Glutamatergic neuron (in vitro differentiated cells): ENCODE measurements around the gene OR5T2. TPM values are rescaled to one million over a fixed set of nuclear protein-coding genes. Genes with fewer than 3 reads are reported as not detected.

Experiments used
- DNase-seq: peaks from one replicate; pipeline ENCODE4 v3.0.0; 2022
- H3K27ac Mint-ChIP-seq: one replicate; pipeline ENCODE4 v1.8.0; 2020; ENCODE audit warnings: mild to moderate bottlenecking, mixed read lengths, inconsistent platforms; ENCODE audit not compliant: unreplicated experiment
- H3K27me3 Mint-ChIP-seq: one replicate; pipeline ENCODE4 v1.8.0; 2020; ENCODE audit warnings: mild to moderate bottlenecking, moderate library complexity, mixed read lengths, inconsistent platforms; ENCODE audit not compliant: unreplicated experiment
- H3K36me3 Mint-ChIP-seq: one replicate; pipeline ENCODE4 v1.8.0; 2020; ENCODE audit warnings: mild to moderate bottlenecking, mixed read lengths, inconsistent platforms; ENCODE audit not compliant: unreplicated experiment
- H3K4me1 Mint-ChIP-seq: one replicate; pipeline ENCODE4 v1.8.0; 2020; ENCODE audit warnings: mild to moderate bottlenecking, low read depth, mixed read lengths, inconsistent platforms; ENCODE audit not compliant: unreplicated experiment
- H3K4me3 Mint-ChIP-seq: one replicate; pipeline ENCODE4 v1.8.0; 2020; ENCODE audit warnings: mild to moderate bottlenecking, mixed read lengths, inconsistent platforms; ENCODE audit not compliant: unreplicated experiment
- H3K9me3 Mint-ChIP-seq: one replicate; pipeline ENCODE4 v1.8.0; 2020; ENCODE audit warnings: mild to moderate bottlenecking, moderate library complexity, mixed read lengths, inconsistent platforms; ENCODE audit not compliant: unreplicated experiment
- CTCF ChIP-seq: fragments of 200-600 bp; sonication (generic); IDR thresholded peaks from one replicate; pipeline ENCODE4 v1.5.0; 2021; ENCODE audit not compliant: partially characterized antibody, unreplicated experiment
- total RNA-seq: library from RNA; stranded (reverse); fragmentation: NEBNext Ultra II Directional; extraction: Animal tissue kit (Norgen Biotek cat#: 25700); gene quantifications from one replicate; pipeline ENCODE4 v1.2.1, GENCODE V29; 2021; ENCODE audit not compliant: unreplicated experiment

Gene OR5T2
- total RNA-seq, 1 donor from 2014 or later = not detected

- Mint-ChIP-seq H3K27me3 (no peaks in the 10 kb centered on the region), H3K4me1 (no peaks in the 10 kb centered on the region), H3K27ac (no peak overlapping the region), H3K36me3 (no peaks in the 10 kb centered on the region), H3K4me3 (no peak overlapping the region), H3K9me3 (no peaks in the 10 kb centered on the region)
- no peak for TF ChIP-seq CTCF
- no peak for DNase-seq
Observed at GRCh38 chr11:56207790-56208189, 26.3 kb downstream of the OR5T2 start.

GRCh38 chr11:56197367-56197766, 36.7 kb downstream of the OR5T2 start:
- DNase-seq = no peak
- H3K27ac Mint-ChIP-seq = no peak overlapping the region
- TF ChIP-seq CTCF = no peak
- H3K4me3 Mint-ChIP-seq = no peak overlapping the region
- H3K36me3 Mint-ChIP-seq = no peaks in the 10 kb centered on the region
- no peaks in the 10 kb centered on the region for H3K4me1 Mint-ChIP-seq
- H3K9me3 Mint-ChIP-seq = no peaks in the 10 kb centered on the region
- peaks cover 3% of the 10 kb centered on the region for H3K27me3 Mint-ChIP-seq

GRCh38 chr11:56196705-56197104, 37.4 kb downstream of the OR5T2 start:
- Mint-ChIP-seq H3K27me3 (peaks cover 3% of the 10 kb centered on the region), H3K9me3 (no peaks in the 10 kb centered on the region), H3K27ac (no peak overlapping the region), H3K4me1 (no peaks in the 10 kb centered on the region), H3K4me3 (no peak overlapping the region), H3K36me3 (no peaks in the 10 kb centered on the region)
- TF ChIP-seq CTCF = no peak
- DNase-seq = no peak

GRCh38 chr11:56188602-56189001, 45.5 kb downstream of the OR5T2 start:
- Mint-ChIP-seq H3K4me3 (no peak overlapping the region), H3K9me3 (no peaks in the 10 kb centered on the region), H3K27ac (no peak overlapping the region), H3K4me1 (no peaks in the 10 kb centered on the region), H3K36me3 (no peaks in the 10 kb centered on the region), H3K27me3 (peaks cover 2% of the 10 kb centered on the region)
- TF ChIP-seq CTCF = no peak
- DNase-seq = no peak

- Mint-ChIP-seq H3K27me3 (peaks cover 2% of the 10 kb centered on the region), H3K27ac (no peak overlapping the region), H3K4me1 (no peaks in the 10 kb centered on the region), H3K9me3 (no peaks in the 10 kb centered on the region), H3K4me3 (no peak overlapping the region), H3K36me3 (no peaks in the 10 kb centered on the region)
- TF ChIP-seq CTCF = no peak
- no peak for DNase-seq
Observed at GRCh38 chr11:56183459-56183858, 50.6 kb downstream of the OR5T2 start.

Other genes starting within 250 kb of the OR5T2 start
- gene OR5F1, start 239.6 kb downstream of the OR5T2 start, total RNA-seq = not detected
- not detected for gene OR5AS1, start 206.6 kb downstream of the OR5T2 start, total RNA-seq
- not detected for gene OR8I2, start 140.9 kb downstream of the OR5T2 start, total RNA-seq
- not detected for gene OR8H2, start 130.6 kb downstream of the OR5T2 start, total RNA-seq
- gene OR8H3, start 111.9 kb downstream of the OR5T2 start, total RNA-seq = not detected
- gene OR8J3, start 94.1 kb downstream of the OR5T2 start, total RNA-seq = not detected
- not detected for gene OR8K5, start 73.9 kb downstream of the OR5T2 start, total RNA-seq
- not detected for gene OR5J2, start 57.6 kb downstream of the OR5T2 start, total RNA-seq
- gene OR5T3, start 18.0 kb upstream of the OR5T2 start, total RNA-seq = not detected
- gene OR5T1, start 39.9 kb upstream of the OR5T2 start, total RNA-seq = not detected
- gene OR8H1, start 58.0 kb upstream of the OR5T2 start, total RNA-seq = not detected
- not detected for gene OR8K3, start 80.9 kb upstream of the OR5T2 start, total RNA-seq
- not detected for gene OR8K1, start 111.8 kb upstream of the OR5T2 start, total RNA-seq
- not detected for gene OR8J1, start 120.0 kb upstream of the OR5T2 start, total RNA-seq
- not detected for gene OR8U1, start 141.4 kb upstream of the OR5T2 start, total RNA-seq
- gene OR5AL1, start 178.4 kb upstream of the OR5T2 start, total RNA-seq = not detected
- gene OR5M3, start 239.1 kb upstream of the OR5T2 start, total RNA-seq = not detected